Neural progenitor cell (in vitro differentiated cells): Measurements from ENCODE around the gene MKRN2. TPM values are rescaled to one million over a fixed set of nuclear protein-coding genes. Genes with fewer than 3 reads are reported as not detected.
A peak's percentile ranks its signal among the peaks of the same experiment; 100 is the strongest.
"Not testable (repeated sequence)": the region's sequence is repeated elsewhere in the genome, so short reads cannot be mapped to it uniquely, and the experiment has no call there.

ENCODE experiments used
- DNase-seq: peaks from one replicate; pipeline ENCODE4 v3.0.0-alpha.2; 2016; ENCODE audit warnings: low spot score
- H2AFZ ChIP-seq: fragments of 200-600 bp; sonication (generic); replicated peaks from 2 replicates; pipeline ENCODE4 v1.6.1; 2016; ENCODE audit warnings: antibody characterized with exemption
- H3F3A ChIP-seq: fragments of 200-600 bp; sonication (generic); 2 replicates; pipeline ENCODE4 v1.6.1; 2016; ENCODE audit warnings: antibody characterized with exemption, low read depth
- H3K27ac ChIP-seq: fragments of 200-600 bp; sonication (generic); 2 replicates; pipeline ENCODE4 v1.5.1; 2016; ENCODE audit warnings: mild to moderate bottlenecking
- H3K27me3 ChIP-seq: fragments of 200-600 bp; sonication (generic); 2 replicates; pipeline ENCODE4 v1.6.1; 2016; ENCODE audit warnings: mild to moderate bottlenecking, moderate library complexity
- H3K36me3 ChIP-seq: fragments of 200-600 bp; sonication (generic); 2 replicates; pipeline ENCODE4 v1.5.1; 2016
- H3K4me1 ChIP-seq: fragments of 200-600 bp; sonication (generic); 2 replicates; pipeline ENCODE4 v1.6.1; 2016; ENCODE audit warnings: mixed run types
- H3K4me2 ChIP-seq: fragments of 200-600 bp; sonication (generic); 2 replicates; pipeline ENCODE4 v1.6.1; 2016
- H3K4me3 ChIP-seq: fragments of 200-600 bp; sonication (generic); 2 replicates; pipeline ENCODE4 v1.5.1; 2016
- H3K79me2 ChIP-seq: fragments of 200-600 bp; sonication (generic); 2 replicates; pipeline ENCODE4 v1.6.1; 2016; ENCODE audit warnings: low read depth
- H3K9ac ChIP-seq: fragments of 200-600 bp; sonication (generic); 2 replicates; pipeline ENCODE4 v1.6.1; 2016
- H3K9me3 ChIP-seq: fragments of 200-600 bp; sonication (generic); 2 replicates; pipeline ENCODE4 v1.5.1; 2016; ENCODE audit warnings: low read depth
- H4K20me1 ChIP-seq: fragments of 200-600 bp; sonication (generic); 2 replicates; pipeline ENCODE4 v1.6.1; 2016; ENCODE audit warnings: low read depth
- H3K27ac Mint-ChIP-seq: 3 replicates; pipeline ENCODE4 v1.8.0; 2021; ENCODE audit warnings: mixed read lengths
- H3K27me3 Mint-ChIP-seq: 2 replicates; pipeline ENCODE4 v1.8.0; 2022; ENCODE audit warnings: low read depth, mild to moderate bottlenecking, inconsistent platforms, moderate library complexity, mixed read lengths; ENCODE audit not compliant: insufficient read depth
- H3K36me3 Mint-ChIP-seq: 3 replicates; pipeline ENCODE4 v1.8.0; 2021; ENCODE audit warnings: mixed read lengths
- H3K4me1 Mint-ChIP-seq: 3 replicates; pipeline ENCODE4 v1.8.0; 2021; ENCODE audit warnings: mixed read lengths
- H3K4me3 Mint-ChIP-seq: 3 replicates; pipeline ENCODE4 v1.8.0; 2021; ENCODE audit warnings: mild to moderate bottlenecking, moderate library complexity, mixed read lengths
- H3K9me3 Mint-ChIP-seq: 3 replicates; pipeline ENCODE4 v1.8.0; 2020; ENCODE audit warnings: mixed read lengths
- EZH2 ChIP-seq: fragments of 200-600 bp; sonication (generic); IDR thresholded peaks from 2 replicates; pipeline ENCODE4 v1.6.1; 2017; ENCODE audit warnings: antibody characterized with exemption, mild to moderate bottlenecking, moderate library complexity
- EZH2phosphoT487 ChIP-seq: fragments of 200-600 bp; sonication (generic); IDR thresholded peaks from 2 replicates; pipeline ENCODE4 v1.6.1; 2017; ENCODE audit warnings: antibody characterized with exemption
- total RNA-seq: library from RNA; depleted of rRNA; stranded (reverse); fragments of >200 nt; gene quantifications from 2 replicates; pipeline ENCODE4 v1.2.3, GENCODE V29; 2015; ENCODE audit warnings: low replicate concordance
- TF ChIP-seq, protein P1 (sequence below): fragments of 200-600 bp; sonication (generic); IDR thresholded peaks from 2 replicates; pipeline ENCODE4 v1.5.1; 2017; ENCODE audit warnings: antibody characterized with exemption, mild to moderate bottlenecking

MKRN2 gene
- total RNA-seq, 1 donor from 2014 or later = 26.5 TPM

DNA sequence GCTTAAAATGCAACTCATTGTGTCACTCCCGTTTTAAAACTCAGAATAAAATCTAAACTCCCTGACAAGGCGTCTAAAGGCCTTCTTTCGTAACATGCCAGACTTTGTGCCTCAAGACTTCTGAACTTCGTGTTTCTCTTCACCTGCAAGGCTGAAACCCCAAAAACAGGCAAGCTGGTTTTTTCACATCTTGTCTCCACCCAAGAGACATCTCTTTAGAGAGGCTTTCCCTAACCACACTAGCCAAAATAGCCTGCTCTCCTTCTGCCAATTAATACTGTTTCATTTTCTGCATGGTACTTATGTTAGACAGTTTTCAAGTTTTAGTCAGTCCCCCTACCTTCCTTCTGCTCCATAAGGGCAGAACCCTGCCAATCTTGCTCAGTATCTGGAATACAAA lies 65.4 kb downstream of the MKRN2 start:
- Histone ChIP-seq H3K9ac (peak overlapping the region; percentile 3), H3K27ac (peak overlapping the region; percentile 50), H3K4me3 (no peak overlapping the region), H4K20me1 (peaks cover 84% of the 10 kb centered on the region), H2AFZ (no peak overlapping the region), H3K4me2 (no peak overlapping the region), H3F3A (no peaks in the 10 kb centered on the region), H3K9me3 (no peaks in the 10 kb centered on the region), H3K36me3 (no peaks in the 10 kb centered on the region), H3K27me3 (no peaks in the 10 kb centered on the region), H3K79me2 (peaks cover 100% of the 10 kb centered on the region), H3K4me1 (no peaks in the 10 kb centered on the region)
- H3K27ac Mint-ChIP-seq = peak overlapping the region; percentile 48
- no peaks in the 10 kb centered on the region for H3K27me3 Mint-ChIP-seq
- H3K36me3 Mint-ChIP-seq = no peaks in the 10 kb centered on the region
- no peaks in the 10 kb centered on the region for H3K9me3 Mint-ChIP-seq
- H3K4me1 Mint-ChIP-seq = peaks cover 5% of the 10 kb centered on the region
- DNase-seq = no peak
- TF ChIP-seq EZH2 (no peak), EZH2phosphoT487 (no peak)
- TF ChIP-seq, protein P1, sequence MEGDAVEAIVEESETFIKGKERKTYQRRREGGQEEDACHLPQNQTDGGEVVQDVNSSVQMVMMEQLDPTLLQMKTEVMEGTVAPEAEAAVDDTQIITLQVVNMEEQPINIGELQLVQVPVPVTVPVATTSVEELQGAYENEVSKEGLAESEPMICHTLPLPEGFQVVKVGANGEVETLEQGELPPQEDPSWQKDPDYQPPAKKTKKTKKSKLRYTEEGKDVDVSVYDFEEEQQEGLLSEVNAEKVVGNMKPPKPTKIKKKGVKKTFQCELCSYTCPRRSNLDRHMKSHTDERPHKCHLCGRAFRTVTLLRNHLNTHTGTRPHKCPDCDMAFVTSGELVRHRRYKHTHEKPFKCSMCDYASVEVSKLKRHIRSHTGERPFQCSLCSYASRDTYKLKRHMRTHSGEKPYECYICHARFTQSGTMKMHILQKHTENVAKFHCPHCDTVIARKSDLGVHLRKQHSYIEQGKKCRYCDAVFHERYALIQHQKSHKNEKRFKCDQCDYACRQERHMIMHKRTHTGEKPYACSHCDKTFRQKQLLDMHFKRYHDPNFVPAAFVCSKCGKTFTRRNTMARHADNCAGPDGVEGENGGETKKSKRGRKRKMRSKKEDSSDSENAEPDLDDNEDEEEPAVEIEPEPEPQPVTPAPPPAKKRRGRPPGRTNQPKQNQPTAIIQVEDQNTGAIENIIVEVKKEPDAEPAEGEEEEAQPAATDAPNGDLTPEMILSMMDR = no peak
- H3K4me3 Mint-ChIP-seq = no peak overlapping the region

DNA sequence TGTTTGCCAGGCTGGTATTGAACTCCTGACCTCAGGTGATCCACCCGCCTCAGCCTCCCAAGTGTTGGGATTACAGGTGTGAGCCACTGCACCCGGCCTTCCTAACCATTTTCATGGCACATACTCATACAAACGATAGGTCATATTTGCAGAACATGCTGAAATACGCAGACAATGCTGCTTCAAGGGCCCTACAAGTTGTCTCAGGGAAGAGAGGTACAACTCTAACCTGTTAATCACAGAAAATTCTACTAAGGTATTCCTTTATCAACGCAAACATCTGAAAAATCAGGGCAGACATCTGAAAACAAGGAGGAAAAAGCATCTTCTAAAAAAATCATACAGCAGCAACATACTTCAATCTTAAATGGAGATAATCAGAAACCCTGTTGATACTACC lies 67.2 kb downstream of the MKRN2 start:
- H3K9me3 ChIP-seq = no peaks in the 10 kb centered on the region
- H4K20me1 ChIP-seq = peaks cover 94% of the 10 kb centered on the region
- H3K4me2 ChIP-seq = no peak overlapping the region
- peaks cover 5% of the 10 kb centered on the region for H3K4me1 Mint-ChIP-seq
- no peaks in the 10 kb centered on the region for H3K9me3 Mint-ChIP-seq
- H3K79me2 ChIP-seq = peaks cover 100% of the 10 kb centered on the region
- H2AFZ ChIP-seq = no peak overlapping the region
- no peak overlapping the region for H3K9ac ChIP-seq
- H3K4me1 ChIP-seq = no peaks in the 10 kb centered on the region
- no peaks in the 10 kb centered on the region for H3K36me3 Mint-ChIP-seq
- no peaks in the 10 kb centered on the region for H3K27me3 ChIP-seq
- DNase-seq = no peak
- H3K4me3 ChIP-seq = no peak overlapping the region
- H3K27ac ChIP-seq = no peak overlapping the region
- H3K36me3 ChIP-seq = no peaks in the 10 kb centered on the region
- no peak overlapping the region for H3K27ac Mint-ChIP-seq
- H3K27me3 Mint-ChIP-seq = peaks cover 4% of the 10 kb centered on the region
- TF ChIP-seq, protein P1 = no peak
- no peak for TF ChIP-seq EZH2
- TF ChIP-seq EZH2phosphoT487 = no peak
- H3F3A ChIP-seq = no peaks in the 10 kb centered on the region
- H3K4me3 Mint-ChIP-seq = no peak overlapping the region

DNA sequence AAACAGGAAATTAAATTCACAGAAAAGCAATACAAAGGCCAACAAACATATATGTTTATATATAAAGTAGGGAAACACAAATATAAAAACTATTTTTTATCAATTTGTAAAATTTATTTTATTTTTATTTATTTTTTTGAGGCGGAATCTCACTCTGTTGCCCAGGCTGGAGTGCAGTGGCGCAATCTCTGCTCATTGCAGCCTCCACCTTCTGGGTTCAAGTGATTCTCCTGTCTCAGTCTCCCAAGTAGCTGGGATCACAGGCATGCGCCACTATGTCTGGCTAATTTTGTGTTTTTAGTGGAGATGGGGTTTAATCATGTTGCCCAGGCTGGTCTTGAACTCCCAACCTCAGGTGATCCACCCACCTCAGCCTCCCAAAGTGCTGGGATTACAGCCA lies 68.1 kb downstream of the MKRN2 start:
- Histone ChIP-seq H4K20me1 (peaks cover 95% of the 10 kb centered on the region), H3K79me2 (peaks cover 100% of the 10 kb centered on the region)
- not testable (repeated sequence) for H3K27ac Mint-ChIP-seq, H3K36me3 ChIP-seq, H3K9me3 Mint-ChIP-seq, DNase-seq, H3K4me3 Mint-ChIP-seq, H3K9ac ChIP-seq, H3K27ac ChIP-seq, H3K4me1 ChIP-seq, H3K27me3 ChIP-seq, H3K4me2 ChIP-seq, H3K9me3 ChIP-seq, H3K4me1 Mint-ChIP-seq, H3K36me3 Mint-ChIP-seq, H3K4me3 ChIP-seq, H3K27me3 Mint-ChIP-seq, H3F3A ChIP-seq, H2AFZ ChIP-seq

DNA sequence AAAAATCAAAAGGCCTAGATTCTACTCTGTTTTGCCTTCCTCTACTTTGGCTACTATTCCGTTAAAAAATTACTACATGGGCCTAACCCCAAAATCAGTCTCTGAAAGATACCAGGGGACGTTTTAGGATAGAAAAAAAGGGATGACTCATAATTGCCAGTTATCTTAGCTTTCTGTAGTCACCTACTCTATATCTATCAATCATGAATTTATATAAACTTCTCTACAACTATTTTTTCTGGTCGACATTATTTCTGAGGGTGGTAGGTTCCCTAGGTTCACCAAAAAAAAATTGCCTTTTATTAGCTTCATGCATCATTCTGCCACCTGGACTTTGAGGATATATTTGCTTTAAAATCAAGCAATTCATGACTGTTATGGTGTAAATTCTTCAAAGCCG lies 70.5 kb downstream of the MKRN2 start:
- Histone ChIP-seq H3K9ac (no peak overlapping the region), H3K27ac (no peak overlapping the region), H3K9me3 (no peaks in the 10 kb centered on the region), H4K20me1 (peaks cover 95% of the 10 kb centered on the region), H3K36me3 (no peaks in the 10 kb centered on the region), H3K4me3 (no peak overlapping the region), H2AFZ (no peak overlapping the region), H3K27me3 (no peaks in the 10 kb centered on the region), H3K79me2 (peaks cover 100% of the 10 kb centered on the region), H3K4me2 (no peak overlapping the region), H3K4me1 (peaks cover 12% of the 10 kb centered on the region), H3F3A (peaks cover 7% of the 10 kb centered on the region)
- no peak overlapping the region for H3K4me3 Mint-ChIP-seq
- peaks cover 12% of the 10 kb centered on the region for H3K4me1 Mint-ChIP-seq
- H3K27me3 Mint-ChIP-seq = peaks cover 7% of the 10 kb centered on the region
- no peaks in the 10 kb centered on the region for H3K36me3 Mint-ChIP-seq
- DNase-seq = no peak
- TF ChIP-seq EZH2phosphoT487 = no peak
- TF ChIP-seq, protein P1 = no peak
- no peak for TF ChIP-seq EZH2
- no peak overlapping the region for H3K27ac Mint-ChIP-seq
- H3K9me3 Mint-ChIP-seq = no peaks in the 10 kb centered on the region
